GM12801 (cell line): ENCODE results near the gene ARHGEF7.

Source experiments
- TF ChIP-seq, protein P1 (sequence below): IDR thresholded peaks from one replicate; pipeline ENCODE4 v1.5.1; 2011; ENCODE audit warnings: control low read depth; ENCODE audit not compliant: insufficient read length; ENCODE audit errors: extremely low read depth

The ARHGEF7 gene

DNA sequence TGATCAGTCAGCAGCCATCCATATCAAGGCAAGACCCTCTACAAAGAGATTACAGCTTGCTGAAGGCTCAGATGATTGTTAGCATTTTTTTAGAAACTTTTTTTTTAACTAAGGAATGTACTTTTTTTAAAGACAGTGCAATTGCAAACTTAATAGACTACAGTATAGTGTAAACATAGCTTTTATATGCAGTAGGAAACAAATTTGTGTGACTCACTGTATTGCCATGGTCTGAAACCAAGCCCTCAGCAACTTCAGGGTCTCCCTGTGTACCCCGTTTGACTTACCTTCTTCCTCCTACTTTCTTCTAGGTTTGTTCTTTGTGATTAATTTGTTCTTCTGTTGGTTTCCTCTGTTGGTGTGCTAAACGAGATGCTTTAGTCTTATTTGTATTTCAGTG, 112.3 kb downstream of the ARHGEF7 start:
- TF ChIP-seq, protein P1, sequence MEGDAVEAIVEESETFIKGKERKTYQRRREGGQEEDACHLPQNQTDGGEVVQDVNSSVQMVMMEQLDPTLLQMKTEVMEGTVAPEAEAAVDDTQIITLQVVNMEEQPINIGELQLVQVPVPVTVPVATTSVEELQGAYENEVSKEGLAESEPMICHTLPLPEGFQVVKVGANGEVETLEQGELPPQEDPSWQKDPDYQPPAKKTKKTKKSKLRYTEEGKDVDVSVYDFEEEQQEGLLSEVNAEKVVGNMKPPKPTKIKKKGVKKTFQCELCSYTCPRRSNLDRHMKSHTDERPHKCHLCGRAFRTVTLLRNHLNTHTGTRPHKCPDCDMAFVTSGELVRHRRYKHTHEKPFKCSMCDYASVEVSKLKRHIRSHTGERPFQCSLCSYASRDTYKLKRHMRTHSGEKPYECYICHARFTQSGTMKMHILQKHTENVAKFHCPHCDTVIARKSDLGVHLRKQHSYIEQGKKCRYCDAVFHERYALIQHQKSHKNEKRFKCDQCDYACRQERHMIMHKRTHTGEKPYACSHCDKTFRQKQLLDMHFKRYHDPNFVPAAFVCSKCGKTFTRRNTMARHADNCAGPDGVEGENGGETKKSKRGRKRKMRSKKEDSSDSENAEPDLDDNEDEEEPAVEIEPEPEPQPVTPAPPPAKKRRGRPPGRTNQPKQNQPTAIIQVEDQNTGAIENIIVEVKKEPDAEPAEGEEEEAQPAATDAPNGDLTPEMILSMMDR, result no peak

GRCh38 chr13:111228262-111229144, 113.4 kb downstream of the ARHGEF7 start:
- TF ChIP-seq, protein P1, result no peak

GRCh38 chr13:111230385-111230930, 115.3 kb downstream of the ARHGEF7 start:
- TF ChIP-seq, protein P1, result no peak

GRCh38 chr13:111232191-111232590, 117.1 kb downstream of the ARHGEF7 start:
- TF ChIP-seq, protein P1, result no peak

- TF ChIP-seq, protein P1, result no peak
These were observed 118.0 kb downstream of the ARHGEF7 start for GRCh38 chr13:111233080-111233479.

GRCh38 chr13:111239764-111240670, 124.9 kb downstream of the ARHGEF7 start:
- TF ChIP-seq, protein P1, result no peak
